H9 (cell line): ENCODE results near the gene COX6A1. TPM values are rescaled to one million over a fixed set of nuclear protein-coding genes. Genes with fewer than 3 reads are reported as not detected.

Experiments used
- DNase-seq: peaks from one replicate; pipeline ENCODE4 v3.0.0-alpha.2; 2017
- H2AFZ ChIP-seq: one replicate; pipeline ENCODE4 v1.6.1; 2013; ENCODE audit warnings: mild to moderate bottlenecking, low read length, control low read depth, moderate library complexity
- H2AK5ac ChIP-seq: 2 replicates; pipeline ENCODE4 v1.6.1; 2013; ENCODE audit warnings: low read length, control low read depth, mixed read lengths; ENCODE audit not compliant: insufficient read length
- H2BK120ac ChIP-seq: one replicate; pipeline ENCODE4 v1.6.1; 2013; ENCODE audit warnings: low read depth, mild to moderate bottlenecking, low read length, control low read depth, inconsistent platforms; ENCODE audit not compliant: poor library complexity, severe bottlenecking
- H2BK12ac ChIP-seq: 2 replicates; pipeline ENCODE4 v1.6.1; 2013; ENCODE audit warnings: low read length, control low read depth, mixed read lengths, low read depth; ENCODE audit not compliant: insufficient read length
- H2BK15ac ChIP-seq: 2 replicates; pipeline ENCODE4 v1.6.1; 2013; ENCODE audit warnings: low read depth, low read length, control low read depth
- H2BK20ac ChIP-seq: one replicate; pipeline ENCODE4 v1.6.1; 2013; ENCODE audit warnings: low read depth, mild to moderate bottlenecking, low read length, control low read depth, inconsistent platforms; ENCODE audit not compliant: poor library complexity, severe bottlenecking
- H2BK5ac ChIP-seq: 2 replicates; pipeline ENCODE4 v1.6.1; 2013; ENCODE audit warnings: low read length, control low read depth, mixed read lengths; ENCODE audit not compliant: insufficient read length
- H3K14ac ChIP-seq: 2 replicates; pipeline ENCODE4 v1.6.1; 2013; ENCODE audit warnings: low read length, control low read depth; ENCODE audit not compliant: insufficient read depth
- H3K18ac ChIP-seq: 2 replicates; pipeline ENCODE4 v1.6.1; 2013; ENCODE audit warnings: low read depth, mild to moderate bottlenecking, mixed read lengths, low read length, control low read depth; ENCODE audit not compliant: insufficient read length
- H3K23ac ChIP-seq: 2 replicates; pipeline ENCODE4 v1.6.1; 2013; ENCODE audit warnings: low read length, control low read depth, mixed read lengths, low read depth; ENCODE audit not compliant: insufficient read length
- H3K23me2 ChIP-seq: 2 replicates; pipeline ENCODE4 v1.6.1; 2013; ENCODE audit warnings: low read depth, mild to moderate bottlenecking, mixed read lengths, low read length, control low read depth; ENCODE audit not compliant: insufficient read length, poor library complexity, severe bottlenecking
- H3K27ac ChIP-seq: 2 replicates; pipeline ENCODE4 v1.5.1; 2013; ENCODE audit warnings: low read length, control low read depth, mixed read lengths, low read depth; ENCODE audit not compliant: insufficient read length
- H3K27me3 ChIP-seq: 2 replicates; pipeline ENCODE4 v1.6.1; 2013; ENCODE audit warnings: low read length, control low read depth, inconsistent platforms; ENCODE audit not compliant: insufficient read depth
- H3K4ac ChIP-seq: 2 replicates; pipeline ENCODE4 v1.6.1; 2013; ENCODE audit warnings: low read depth, mild to moderate bottlenecking, control low read depth, inconsistent platforms, low read length, moderate library complexity
- H3K4me1 ChIP-seq: 2 replicates; pipeline ENCODE4 v1.6.1; 2013; ENCODE audit warnings: low read length, control low read depth, inconsistent platforms; ENCODE audit not compliant: insufficient read depth
- H3K4me2 ChIP-seq: 2 replicates; pipeline ENCODE4 v1.6.1; 2013; ENCODE audit warnings: low read length, control low read depth, mixed read lengths; ENCODE audit not compliant: insufficient read length, insufficient read depth
- H3K56ac ChIP-seq: 2 replicates; pipeline ENCODE4 v1.6.1; 2013; ENCODE audit warnings: low read depth, mild to moderate bottlenecking, mixed read lengths, low read length, control low read depth; ENCODE audit not compliant: insufficient read length
- H3K79me1 ChIP-seq: 2 replicates; pipeline ENCODE4 v1.6.1; 2013; ENCODE audit warnings: low read depth, mild to moderate bottlenecking, moderate library complexity, low read length, control low read depth, inconsistent platforms; ENCODE audit not compliant: insufficient read depth, poor library complexity, severe bottlenecking
- H3K79me2 ChIP-seq: 2 replicates; pipeline ENCODE4 v1.6.1; 2013; ENCODE audit warnings: low read length, control low read depth, inconsistent platforms; ENCODE audit not compliant: insufficient read depth
- H3K9ac ChIP-seq: 2 replicates; pipeline ENCODE4 v1.6.1; 2013; ENCODE audit warnings: low read length, control low read depth, mixed read lengths; ENCODE audit not compliant: insufficient read length; ENCODE audit errors: extremely low read depth
- H3K9me3 ChIP-seq: one replicate; pipeline ENCODE4 v1.6.1; 2013; ENCODE audit warnings: low read depth, low read length, inconsistent platforms; ENCODE audit not compliant: control insufficient read depth
- H3T11ph ChIP-seq: one replicate; pipeline ENCODE4 v1.6.1; 2013; ENCODE audit warnings: mild to moderate bottlenecking, low read length, control low read depth, inconsistent platforms
- H4K20me1 ChIP-seq: one replicate; pipeline ENCODE4 v1.6.1; 2013; ENCODE audit not compliant: control insufficient read depth, insufficient read length, insufficient read depth
- H4K5ac ChIP-seq: 2 replicates; pipeline ENCODE4 v1.6.1; 2013; ENCODE audit warnings: low read depth, mild to moderate bottlenecking, mixed read lengths, low read length, control low read depth; ENCODE audit not compliant: insufficient read length
- H4K8ac ChIP-seq: replicated peaks from 2 replicates; pipeline ENCODE4 v1.6.1; 2013; ENCODE audit warnings: low read length, control low read depth, mixed read lengths, low read depth; ENCODE audit not compliant: insufficient read length
- H4K91ac ChIP-seq: 2 replicates; pipeline ENCODE4 v1.6.1; 2013; ENCODE audit warnings: low read depth, mild to moderate bottlenecking, moderate library complexity, mixed read lengths, low read length, control low read depth; ENCODE audit not compliant: insufficient read length
- H3K27ac Mint-ChIP-seq, 3 experiments: 2 replicates in 2 of 3; 3 replicates in 1 of 3; pipeline ENCODE4 v1.8.0; 2020 to 2021; ENCODE audit warnings: mixed read lengths in 3 of 3, mild to moderate bottlenecking in 1 of 3, moderate library complexity in 1 of 3
- H3K27me3 Mint-ChIP-seq: 2 replicates; pipeline ENCODE4 v1.8.0; 2021; ENCODE audit warnings: low read depth, mild to moderate bottlenecking, moderate library complexity, mixed read lengths
- H3K36me3 Mint-ChIP-seq, 3 experiments: 2 replicates in 2 of 3; 3 replicates in 1 of 3; pipeline ENCODE4 v1.8.0; 2020 to 2021; ENCODE audit warnings: low read depth in 3 of 3, mixed read lengths in 3 of 3; ENCODE audit not compliant: insufficient read depth in 1 of 3
- H3K4me1 Mint-ChIP-seq, 2 experiments: 2 replicates each; pipeline ENCODE4 v1.8.0; 2020; ENCODE audit warnings: mixed read lengths in 2 of 2
- H3K4me3 Mint-ChIP-seq, 2 experiments: 2 replicates in 1 of 2; 3 replicates in 1 of 2; pipeline ENCODE4 v1.8.0; 2020 to 2021; ENCODE audit warnings: mild to moderate bottlenecking in 2 of 2, mixed read lengths in 2 of 2, moderate library complexity in 1 of 2
- H3K9me3 Mint-ChIP-seq, 2 experiments: 2 replicates in 1 of 2; 3 replicates in 1 of 2; pipeline ENCODE4 v1.8.0; 2020; ENCODE audit warnings: mild to moderate bottlenecking in 2 of 2, mixed read lengths in 2 of 2, moderate library complexity in 1 of 2
- WGBS: extraction: QIAGEN DNeasy Blood & Tissue Kit; methylation state at CpG from one replicate; pipeline ENCODE4 v1.1.7; 2013; ENCODE audit warnings: missing lambda C conversion rate, low lambda C conversion rate, mixed read lengths; ENCODE audit not compliant: insufficient read length; ENCODE audit errors: extremely low coverage; 5-methylcytosine and 5-hydroxymethylcytosine counted together
- total RNA-seq: library from RNA; stranded (reverse); gene quantifications from 2 replicates; pipeline ENCODE4 v1.2.1, GENCODE V29; 2021
- TF ChIP-seq, protein P1 (sequence below): fragments of 200-600 bp; sonication (generic); conservative IDR thresholded peaks from 3 replicates; pipeline ENCODE4 v1.8.0; 2021; ENCODE audit warnings: antibody characterized with exemption, mild to moderate bottlenecking

The COX6A1 gene
- total RNA-seq, 1 experiment from 2014 or later: 415 TPM

DNA sequence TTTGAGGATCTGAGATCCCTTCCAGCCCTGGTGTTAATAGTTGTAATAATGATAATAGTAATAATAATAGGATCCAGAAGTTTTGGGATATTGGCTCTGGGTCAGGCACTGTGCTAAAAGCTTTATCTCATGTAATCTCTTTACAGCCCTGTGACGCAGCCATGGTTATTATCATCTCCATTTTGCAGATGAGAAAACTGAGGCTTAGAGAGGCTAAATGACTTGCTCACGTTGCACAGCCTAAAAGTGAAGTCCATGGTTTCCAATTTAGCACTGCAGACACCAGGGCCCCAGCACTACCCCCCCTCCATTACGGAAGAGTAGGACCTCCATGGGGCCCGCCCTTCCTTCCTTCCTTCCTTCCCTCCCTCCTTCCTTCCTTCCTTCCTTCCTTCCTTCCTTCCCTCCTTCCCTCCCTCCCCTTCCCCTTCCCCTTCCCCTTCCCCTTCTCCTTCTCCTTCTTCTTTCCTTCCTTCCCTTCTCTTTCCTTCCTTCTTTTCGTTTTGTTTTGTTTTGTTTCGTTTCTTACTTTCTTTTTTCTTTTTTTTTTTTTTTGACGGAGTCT is 14.9 kb upstream of the COX6A1 start:
- Mint-ChIP-seq H3K9me3 (no peaks in the 10 kb centered on the region), H3K27me3 (peaks cover 7% of the 10 kb centered on the region), H3K27ac (no peak overlapping the region), H3K4me3 (no peak overlapping the region), H3K4me1 (peaks cover 14 to 16% of the 10 kb centered on the region in 2 experiments), H3K36me3 (no peaks in the 10 kb centered on the region; a peak in 1 of 7 replicates)
- H3K79me2 ChIP-seq: no peaks in the 10 kb centered on the region
- no peak for DNase-seq
- no peak overlapping the region for H2AK5ac ChIP-seq
- H2BK120ac ChIP-seq: no peak overlapping the region
- no peak overlapping the region for H3K18ac ChIP-seq
- H2BK20ac ChIP-seq: no peak overlapping the region
- WGBS: no CpG with 5 or more reads among the region's 7 CpGs
- H2AFZ ChIP-seq: no peak overlapping the region
- H2BK5ac ChIP-seq: no peak overlapping the region
- no peak overlapping the region for H3K27ac ChIP-seq
- no peaks in the 10 kb centered on the region for H3K27me3 ChIP-seq
- no peak overlapping the region for H3K56ac ChIP-seq
- H3K23ac ChIP-seq: no peak overlapping the region
- H4K8ac ChIP-seq: no peak overlapping the region
- H3T11ph ChIP-seq: no peak overlapping the region
- H3K4ac ChIP-seq: no peak overlapping the region
- no peak overlapping the region for H4K5ac ChIP-seq
- no peak overlapping the region for H3K9ac ChIP-seq
- no peak overlapping the region for H3K14ac ChIP-seq
- TF ChIP-seq, protein P1, sequence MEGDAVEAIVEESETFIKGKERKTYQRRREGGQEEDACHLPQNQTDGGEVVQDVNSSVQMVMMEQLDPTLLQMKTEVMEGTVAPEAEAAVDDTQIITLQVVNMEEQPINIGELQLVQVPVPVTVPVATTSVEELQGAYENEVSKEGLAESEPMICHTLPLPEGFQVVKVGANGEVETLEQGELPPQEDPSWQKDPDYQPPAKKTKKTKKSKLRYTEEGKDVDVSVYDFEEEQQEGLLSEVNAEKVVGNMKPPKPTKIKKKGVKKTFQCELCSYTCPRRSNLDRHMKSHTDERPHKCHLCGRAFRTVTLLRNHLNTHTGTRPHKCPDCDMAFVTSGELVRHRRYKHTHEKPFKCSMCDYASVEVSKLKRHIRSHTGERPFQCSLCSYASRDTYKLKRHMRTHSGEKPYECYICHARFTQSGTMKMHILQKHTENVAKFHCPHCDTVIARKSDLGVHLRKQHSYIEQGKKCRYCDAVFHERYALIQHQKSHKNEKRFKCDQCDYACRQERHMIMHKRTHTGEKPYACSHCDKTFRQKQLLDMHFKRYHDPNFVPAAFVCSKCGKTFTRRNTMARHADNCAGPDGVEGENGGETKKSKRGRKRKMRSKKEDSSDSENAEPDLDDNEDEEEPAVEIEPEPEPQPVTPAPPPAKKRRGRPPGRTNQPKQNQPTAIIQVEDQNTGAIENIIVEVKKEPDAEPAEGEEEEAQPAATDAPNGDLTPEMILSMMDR: no peak
- H2BK15ac ChIP-seq: no peak overlapping the region
- no peak overlapping the region for H3K4me2 ChIP-seq
- H3K79me1 ChIP-seq: no peaks in the 10 kb centered on the region
- no peak overlapping the region for H4K91ac ChIP-seq
- H4K20me1 ChIP-seq: no peaks in the 10 kb centered on the region
- H3K9me3 ChIP-seq: no peaks in the 10 kb centered on the region
- no peaks in the 10 kb centered on the region for H3K23me2 ChIP-seq
- no peaks in the 10 kb centered on the region; the same call in 1 of the 2 replicates for H3K4me1 ChIP-seq
- H2BK12ac ChIP-seq: no peak overlapping the region
